D721Med (cell line): Measurements from ENCODE around the gene OSBPL9.
"Not testable (repeated sequence)": the region's sequence is repeated elsewhere in the genome, so short reads cannot be mapped to it uniquely, and the experiment has no call there.

Experiments
- DNase-seq: peaks from one replicate; pipeline ENCODE4 v3.0.0; 2011; ENCODE audit warnings: low spot score; ENCODE audit not compliant: insufficient read length
- FAIRE-seq: peaks from 2 replicates; lab custom pipeline; 2011; peaks lifted over from hg19 to GRCh38; lab: Jason Lieb, UNC
- CTCF ChIP-seq: IDR thresholded peaks from 2 replicates; pipeline ENCODE4 v1.5.1; 2012; ENCODE audit warnings: mild to moderate bottlenecking, control low read depth; ENCODE audit not compliant: insufficient read depth; ENCODE audit errors: missing control alignments

Gene OSBPL9

DNA sequence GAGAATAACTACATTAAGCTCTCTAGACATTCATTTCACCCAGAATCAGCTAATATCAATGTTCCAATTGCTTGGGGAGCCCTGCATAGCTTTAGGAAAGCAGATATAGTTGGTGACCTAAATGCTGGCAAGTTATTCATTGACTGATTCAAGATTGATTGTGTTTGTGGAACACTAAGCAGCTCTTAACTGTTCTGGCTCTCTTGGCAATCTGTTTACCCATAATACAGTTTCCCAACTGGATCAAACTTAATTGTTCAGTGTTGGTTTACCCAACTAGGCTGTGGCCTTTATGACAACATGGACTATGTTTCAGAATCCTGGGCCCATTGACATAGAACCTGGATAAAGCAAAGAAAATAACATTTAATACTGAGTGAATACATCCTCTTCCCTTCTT, 178.0 kb downstream of the OSBPL9 start:
- no peak for TF ChIP-seq CTCF
- DNase-seq (no peak), FAIRE-seq (no peak)

GRCh38 chr1:51799372-51799771, 182.5 kb downstream of the OSBPL9 start:
- no peak for TF ChIP-seq CTCF
- DNase-seq (no peak), FAIRE-seq (no peak)

- DNase-seq: no peak
- TF ChIP-seq CTCF: no peak
Observed at GRCh38 chr1:51814513-51814912, 197.6 kb downstream of the OSBPL9 start.

DNA sequence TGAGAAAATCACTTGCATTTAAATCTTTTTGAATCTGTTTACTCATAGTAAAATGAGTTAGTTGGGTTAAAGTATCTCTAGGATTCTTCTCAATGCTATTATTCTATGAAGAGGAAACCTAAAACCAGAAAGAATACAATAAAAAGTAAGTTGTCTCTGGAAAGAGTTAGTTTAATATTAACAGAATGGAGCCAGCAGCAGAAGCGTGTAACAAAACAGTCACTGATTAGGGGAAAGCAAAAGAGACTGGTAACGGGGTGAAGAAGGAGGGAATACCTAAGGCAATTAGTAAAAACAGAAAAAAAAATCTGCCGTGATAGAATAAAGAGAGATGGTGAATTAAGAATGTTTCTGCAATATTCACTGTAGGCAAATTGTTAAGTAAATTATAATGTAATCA, 201.6 kb downstream of the OSBPL9 start:
- DNase-seq (no peak), FAIRE-seq (no peak)
- no peak for TF ChIP-seq CTCF

More at GRCh38 chr1:51814513-51814912, 197.6 kb downstream of the OSBPL9 start:
- no peak for FAIRE-seq

DNA sequence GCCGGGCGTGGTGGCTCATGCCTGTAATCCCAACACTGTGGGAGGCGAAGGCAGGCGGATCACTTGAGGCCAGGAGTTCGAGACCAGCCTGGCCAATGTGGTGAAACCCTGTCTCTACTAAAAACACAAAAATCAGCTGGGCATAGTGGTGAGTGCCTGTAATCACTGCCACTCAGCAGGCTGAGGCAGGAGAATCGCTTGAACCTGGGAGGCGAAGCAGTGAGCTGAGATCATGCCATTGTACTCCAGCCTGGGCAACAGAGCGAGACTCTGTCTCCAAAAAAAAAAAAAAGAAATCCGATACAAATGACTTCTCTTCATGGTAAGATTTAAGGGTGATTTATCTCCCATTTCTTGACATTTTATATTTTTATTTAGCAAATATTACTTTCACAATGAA, 202.1 kb downstream of the OSBPL9 start:
- not testable (repeated sequence) for FAIRE-seq, DNase-seq

- no peak for DNase-seq
Observed at GRCh38 chr1:51819810-51820209, 202.9 kb downstream of the OSBPL9 start.

GRCh38 chr1:51829058-51829457, 212.2 kb downstream of the OSBPL9 start:
- DNase-seq (no peak), FAIRE-seq (no peak)
- no peak for TF ChIP-seq CTCF

More at GRCh38 chr1:51819810-51820209, 202.9 kb downstream of the OSBPL9 start:
- FAIRE-seq: no peak
- no peak for TF ChIP-seq CTCF

- TF ChIP-seq CTCF: no peak
- FAIRE-seq (no peak), DNase-seq (no peak)
Observed at GRCh38 chr1:51833700-51834099, 216.8 kb downstream of the OSBPL9 start.
